K562 (cell line): ENCODE data around the gene PCBD2. TPM values are rescaled to one million over a fixed set of nuclear protein-coding genes. Genes with fewer than 3 reads are reported as not detected.

Experiments used
- BRD9 ChIP-seq: fragments of 450-650 bp; IDR thresholded peaks from 2 replicates; pipeline ENCODE4 v1.6.1; 2018; ENCODE audit warnings: low read depth; ENCODE audit not compliant: partially characterized antibody
- COPS2 ChIP-seq: fragments of 450-650 bp; conservative IDR thresholded peaks from 2 replicates; pipeline ENCODE4 v1.6.1; 2016; ENCODE audit warnings: mild to moderate bottlenecking, moderate library complexity
- GTF2F1 ChIP-seq: IDR thresholded peaks from 2 replicates; pipeline ENCODE4 v1.6.1; 2011; ENCODE audit warnings: low read depth, low read length, improper control_type of control experiment
- HMGN3 ChIP-seq: IDR thresholded peaks from 2 replicates; pipeline ENCODE4 v1.6.1; 2011; ENCODE audit warnings: borderline replicate concordance, low read depth, mild to moderate bottlenecking, mixed read lengths, low read length; ENCODE audit not compliant: insufficient read length; ENCODE audit errors: extremely low read depth
- IFI16 ChIP-seq: fragments of 250-450 bp; sonication (Bioruptor Pico); IDR thresholded peaks from 2 replicates; pipeline ENCODE4 v2.1.2; 2022; ENCODE audit warnings: mild to moderate bottlenecking, inconsistent platforms
- ILF3 ChIP-seq: fragments of 450-650 bp; IDR thresholded peaks from 2 replicates; pipeline ENCODE4 v1.6.1; 2018; ENCODE audit warnings: antibody characterized with exemption, mild to moderate bottlenecking, moderate library complexity, borderline replicate concordance
- LARP7 ChIP-seq: fragments of 450-650 bp; IDR thresholded peaks from 2 replicates; pipeline ENCODE4 v1.6.1; 2016
- MIER1 ChIP-seq: fragments of 450-650 bp; IDR thresholded peaks from 2 replicates; pipeline ENCODE4 v1.6.1; 2016; ENCODE audit warnings: antibody characterized with exemption, mild to moderate bottlenecking, low read depth
- NR2C2 ChIP-seq, 2 experiments: fragments of 200-800 bp in 1 of 2; sonication (Bioruptor generic) in 1 of 2; sonication (generic) in 1 of 2; formaldehyde crosslinking in 1 of 2; IDR thresholded peaks; 2 replicates each; pipeline versions ENCODE4 v1.6.1 to v1.8.0; 2016 to 2022; ENCODE audit warnings: mild to moderate bottlenecking in 1 of 2, missing compliant biosample characterization in 1 of 2, missing genetic modification characterization in 1 of 2, missing genetic modification reagents in 1 of 2
- PCBP2 ChIP-seq: fragments of 200-400 bp; formaldehyde crosslinking; IDR thresholded peaks from 2 replicates; pipeline ENCODE4 v1.6.1; 2018; ENCODE audit warnings: low read length, low read depth, mild to moderate bottlenecking, moderate library complexity; ENCODE audit not compliant: poor library complexity, severe bottlenecking
- SAFB ChIP-seq: fragments of 200-400 bp; formaldehyde crosslinking; IDR thresholded peaks from 2 replicates; pipeline ENCODE4 v1.6.1; 2017; ENCODE audit warnings: low read depth, low read length, borderline replicate concordance
- ZNF165 ChIP-seq: fragments of 250-450 bp; sonication (Bioruptor Pico); IDR thresholded peaks from 2 replicates; pipeline ENCODE4 v1.4.0; 2020; ENCODE audit warnings: borderline replicate concordance
- polyA plus RNA-seq, 8 experiments: library from polyadenylated mRNA; depleted of rRNA in 4 of 8; stranded (reverse) in 5 of 8; unstranded in 3 of 8; fragments of >200 nt; fragmentation: Nextera tagmentation in 2 of 8; fragmentation: Illumina TruSeq in 1 of 8; extraction: Ambion mirVana in 2 of 8; extraction: Trizol in 1 of 8; gene quantifications; 2 replicates each; pipeline versions ENCODE4 v1.2.1 to v1.2.3, GENCODE V29; 2011 to 2014; ENCODE audit warnings: inconsistent platforms in 1 of 8, missing spikeins in 1 of 8
- total RNA-seq, 7 experiments: library from RNA; depleted of rRNA in 6 of 7; stranded (reverse); fragments of >200 nt in 6 of 7; fragmentation: Illumina TruSeq in 2 of 7; extraction: Trizol in 2 of 7; gene quantifications; 2 replicates each; pipeline versions ENCODE4 v1.2.1 to v1.2.3, GENCODE V29; 2011 to 2021; ENCODE audit warnings: low replicate concordance in 1 of 7
- TF ChIP-seq, protein P1 (sequence below): fragments of 200-800 bp; sonication (Bioruptor generic); IDR thresholded peaks from 2 replicates; pipeline ENCODE4 v1.6.1; 2017; ENCODE audit warnings: missing genetic modification characterization, missing compliant biosample characterization
- TF ChIP-seq, protein P2 (sequence below): sonication (generic); formaldehyde crosslinking; IDR thresholded peaks from 2 replicates; pipeline ENCODE4 v1.8.0; 2022; ENCODE audit warnings: mild to moderate bottlenecking, low read depth, missing genetic modification reagents
- TF ChIP-seq, protein P3 (sequence below): fragments of 450-650 bp; IDR thresholded peaks from 2 replicates; pipeline ENCODE4 v1.7.1; 2018; ENCODE audit warnings: mild to moderate bottlenecking, low read depth; ENCODE audit not compliant: partially characterized antibody

Gene PCBD2
- total and polyA plus RNA-seq, 9 of the 15 experiments (the other 6 are each of a cell fraction or from before 2014, with no cell fraction given): 5.2 to 13.8 (median 7.8) TPM

DNA sequence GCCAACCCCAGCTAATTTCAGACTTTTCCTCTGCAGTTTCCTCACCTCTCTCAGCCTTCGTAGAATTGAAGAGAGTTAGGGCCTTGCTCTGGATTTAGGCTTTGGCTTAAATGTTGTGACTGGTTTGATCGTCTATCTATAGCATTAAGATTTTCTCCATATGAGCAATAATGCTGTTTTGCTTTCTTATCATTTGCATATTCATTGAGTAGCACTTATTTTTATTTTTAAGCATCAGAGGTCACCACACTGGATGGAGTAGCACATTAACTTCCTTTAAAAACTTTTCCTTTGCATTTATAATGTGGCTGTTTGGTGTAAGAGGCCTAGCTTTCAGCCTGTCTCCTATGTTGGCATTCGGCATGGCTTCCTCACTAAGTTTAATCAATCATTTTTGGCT lies 12.6 kb upstream of the PCBD2 start (continued):
- TF ChIP-seq HMGN3 (no peak), GTF2F1 (no peak), COPS2 (no peak), ZNF165 (CRISPR knock-in tag) (no peak), SAFB (no peak), LARP7 (no peak), IFI16 (CRISPR knock-in tag) (no peak), BRD9 (no peak), PCBP2 (no peak), MIER1 (no peak), NR2C2 (CRISPR knock-in tag; IDR thresholded peaks at IDR 0.05) (no peak), NR2C2 (tag; IDR thresholded peaks at IDR 0.05) (no peak), ILF3 (no peak)
- TF ChIP-seq, protein P1, sequence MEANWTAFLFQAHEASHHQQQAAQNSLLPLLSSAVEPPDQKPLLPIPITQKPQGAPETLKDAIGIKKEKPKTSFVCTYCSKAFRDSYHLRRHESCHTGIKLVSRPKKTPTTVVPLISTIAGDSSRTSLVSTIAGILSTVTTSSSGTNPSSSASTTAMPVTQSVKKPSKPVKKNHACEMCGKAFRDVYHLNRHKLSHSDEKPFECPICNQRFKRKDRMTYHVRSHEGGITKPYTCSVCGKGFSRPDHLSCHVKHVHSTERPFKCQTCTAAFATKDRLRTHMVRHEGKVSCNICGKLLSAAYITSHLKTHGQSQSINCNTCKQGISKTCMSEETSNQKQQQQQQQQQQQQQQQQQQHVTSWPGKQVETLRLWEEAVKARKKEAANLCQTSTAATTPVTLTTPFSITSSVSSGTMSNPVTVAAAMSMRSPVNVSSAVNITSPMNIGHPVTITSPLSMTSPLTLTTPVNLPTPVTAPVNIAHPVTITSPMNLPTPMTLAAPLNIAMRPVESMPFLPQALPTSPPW: no peak
- TF ChIP-seq, protein P2, sequence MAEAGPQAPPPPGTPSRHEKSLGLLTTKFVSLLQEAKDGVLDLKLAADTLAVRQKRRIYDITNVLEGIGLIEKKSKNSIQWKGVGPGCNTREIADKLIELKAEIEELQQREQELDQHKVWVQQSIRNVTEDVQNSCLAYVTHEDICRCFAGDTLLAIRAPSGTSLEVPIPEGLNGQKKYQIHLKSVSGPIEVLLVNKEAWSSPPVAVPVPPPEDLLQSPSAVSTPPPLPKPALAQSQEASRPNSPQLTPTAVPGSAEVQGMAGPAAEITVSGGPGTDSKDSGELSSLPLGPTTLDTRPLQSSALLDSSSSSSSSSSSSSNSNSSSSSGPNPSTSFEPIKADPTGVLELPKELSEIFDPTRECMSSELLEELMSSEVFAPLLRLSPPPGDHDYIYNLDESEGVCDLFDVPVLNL (CRISPR knock-in tag): no peak
- TF ChIP-seq, protein P3, sequence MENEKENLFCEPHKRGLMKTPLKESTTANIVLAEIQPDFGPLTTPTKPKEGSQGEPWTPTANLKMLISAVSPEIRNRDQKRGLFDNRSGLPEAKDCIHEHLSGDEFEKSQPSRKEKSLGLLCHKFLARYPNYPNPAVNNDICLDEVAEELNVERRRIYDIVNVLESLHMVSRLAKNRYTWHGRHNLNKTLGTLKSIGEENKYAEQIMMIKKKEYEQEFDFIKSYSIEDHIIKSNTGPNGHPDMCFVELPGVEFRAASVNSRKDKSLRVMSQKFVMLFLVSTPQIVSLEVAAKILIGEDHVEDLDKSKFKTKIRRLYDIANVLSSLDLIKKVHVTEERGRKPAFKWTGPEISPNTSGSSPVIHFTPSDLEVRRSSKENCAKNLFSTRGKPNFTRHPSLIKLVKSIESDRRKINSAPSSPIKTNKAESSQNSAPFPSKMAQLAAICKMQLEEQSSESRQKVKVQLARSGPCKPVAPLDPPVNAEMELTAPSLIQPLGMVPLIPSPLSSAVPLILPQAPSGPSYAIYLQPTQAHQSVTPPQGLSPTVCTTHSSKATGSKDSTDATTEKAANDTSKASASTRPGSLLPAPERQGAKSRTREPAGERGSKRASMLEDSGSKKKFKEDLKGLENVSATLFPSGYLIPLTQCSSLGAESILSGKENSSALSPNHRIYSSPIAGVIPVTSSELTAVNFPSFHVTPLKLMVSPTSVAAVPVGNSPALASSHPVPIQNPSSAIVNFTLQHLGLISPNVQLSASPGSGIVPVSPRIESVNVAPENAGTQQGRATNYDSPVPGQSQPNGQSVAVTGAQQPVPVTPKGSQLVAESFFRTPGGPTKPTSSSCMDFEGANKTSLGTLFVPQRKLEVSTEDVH: no peak
